ENCODE measurements around the gene SLC6A8. TPM values are rescaled to one million over a fixed set of nuclear protein-coding genes. Genes with fewer than 3 reads are reported as not detected.
A peak's percentile ranks its signal among the peaks of the same experiment; 100 is the strongest.
"Not testable (repeated sequence)": the region's sequence is repeated elsewhere in the genome, so short reads cannot be mapped to it uniquely, and the experiment has no call there.

Gene SLC6A8
- total RNA-seq, 3 donors from 2014 or later: 214 to 313 (median 251) TPM

- peak in 1 of 3 donors; percentile 27 for DNase-seq
- Histone ChIP-seq H3K9me3 (no peaks in the 10 kb centered on the region), H3K36me3 (ENCODE audit: low read depth) (no peaks in the 10 kb centered on the region), H3K4me1 (ENCODE audit: low read depth) (peaks cover 9% of the 10 kb centered on the region), H3K4me3 (no peak overlapping the region)
- TF ChIP-seq CTCF (IDR thresholded peaks at IDR 0.05): no peak
- intact Hi-C loops (cut with DNase I, micrococcal nuclease): no loop called here
- ATAC-seq: no peak
These were observed 14.8 kb downstream of the SLC6A8 start for GRCh38 chrX:153702336-153703035.

- no peak for TF ChIP-seq CTCF (IDR thresholded peaks at IDR 0.05)
- Histone ChIP-seq H3K36me3 (ENCODE audit: low read depth) (no peaks in the 10 kb centered on the region), H3K4me3 (no peak overlapping the region), H3K9me3 (no peaks in the 10 kb centered on the region), H3K4me1 (ENCODE audit: low read depth) (peaks cover 9% of the 10 kb centered on the region)
- intact Hi-C loops (cut with DNase I, micrococcal nuclease): no loop called here
- ATAC-seq (peak; percentile 61), DNase-seq (peak; percentile 78 to 89 (median 83))
These were observed 15.3 kb downstream of the SLC6A8 start for GRCh38 chrX:153703036-153703370.

- intact Hi-C loops (cut with DNase I, micrococcal nuclease): no loop called here
These were observed 16.3 kb downstream of the SLC6A8 start for GRCh38 chrX:153704021-153704526.

GRCh38 chrX:153704631-153705402 is 17.1 kb downstream of the SLC6A8 start:
- ATAC-seq: not testable (repeated sequence)

More at GRCh38 chrX:153704021-153704526, 16.3 kb downstream of the SLC6A8 start:
- Histone ChIP-seq H3K4me1 (ENCODE audit: low read depth) (peaks cover 4% of the 10 kb centered on the region), H3K36me3 (ENCODE audit: low read depth) (no peaks in the 10 kb centered on the region), H3K4me3 (no peak overlapping the region), H3K9me3 (no peaks in the 10 kb centered on the region)
- no peak for TF ChIP-seq CTCF (IDR thresholded peaks at IDR 0.05)
- DNase-seq (no peak), ATAC-seq (no peak)

GRCh38 chrX:153705403-153706060 is 17.8 kb downstream of the SLC6A8 start:
- intact Hi-C loops (cut with DNase I, micrococcal nuclease); H3K4me1 ChIP-seq (ENCODE audit: low read depth); H3K9me3 ChIP-seq; ATAC-seq; H3K4me3 ChIP-seq; H3K36me3 ChIP-seq (ENCODE audit: low read depth): not testable (repeated sequence)
- peak in 1 of 3 donors; percentile 40 for DNase-seq

More at GRCh38 chrX:153704631-153705402, 17.1 kb downstream of the SLC6A8 start:
- H3K4me1 ChIP-seq (ENCODE audit: low read depth); H3K36me3 ChIP-seq (ENCODE audit: low read depth); DNase-seq; H3K9me3 ChIP-seq; H3K4me3 ChIP-seq; intact Hi-C loops (cut with DNase I, micrococcal nuclease): not testable (repeated sequence)

GRCh38 chrX:153706799-153707198 is 19.1 kb downstream of the SLC6A8 start:
- Histone ChIP-seq H3K36me3 (ENCODE audit: low read depth) (no peaks in the 10 kb centered on the region), H3K4me1 (ENCODE audit: low read depth) (no peaks in the 10 kb centered on the region), H3K4me3 (no peak overlapping the region), H3K9me3 (no peaks in the 10 kb centered on the region)
- TF ChIP-seq CTCF (IDR thresholded peaks at IDR 0.05): no peak
- intact Hi-C loops (cut with DNase I, micrococcal nuclease): no loop called here
- no peak for ATAC-seq
- peak in 1 of 3 donors; percentile 14 for DNase-seq

Measured in mucosa of descending colon (tissue), 3 donors.